SH-SY5Y (cell line): Measurements from ENCODE around the gene CYP4B1.

Source experiments
- GATA2 ChIP-seq: IDR thresholded peaks from 2 replicates; pipeline ENCODE4 v1.6.1; 2011; ENCODE audit warnings: mild to moderate bottlenecking, low read depth, low read length
- GATA3 ChIP-seq: IDR thresholded peaks from 2 replicates; pipeline ENCODE4 v1.6.1; 2011; ENCODE audit warnings: low read depth, mild to moderate bottlenecking, low read length, moderate library complexity

GRCh38 chr1:46757956-46758528, 40.8 kb upstream of the CYP4B1 start:
- TF ChIP-seq GATA3 (no peak), GATA2 (no peak)
